Spleen (tissue), 7 donors: ENCODE measurements around the gene CDKN1A.

Experiments
- POLR2A ChIP-seq, 3 donors: fragments of 450-650 bp; IDR thresholded peaks; one replicate each; pipeline ENCODE4 v1.5.1; 2017; ENCODE audit warnings: antibody characterized with exemption in 3 of 3, mild to moderate bottlenecking in 1 of 3
- TF ChIP-seq, protein P1 (sequence below), 11 experiments: fragments of 200-600 bp in 7 of 11; fragments of 450-650 bp in 4 of 11; sonication (generic) in 4 of 11; IDR thresholded peaks in 8 of 11; conservative IDR thresholded peaks in 3 of 11; 1 replicate in 7 of 11; 2 replicates in 4 of 11; pipeline versions ENCODE4 v1.4.0 to v1.8.0; 2016 to 2021; ENCODE audit warnings: antibody characterized with exemption in 11 of 11, inconsistent platforms in 4 of 11, mild to moderate bottlenecking in 1 of 11
- donor health status: DM: no; HTN: no; CAD: no; lungs with moderate emphysema.
- donor health status: DM: no; HTN: no; CAD: no.
- donor health status: DM: no; HTN: no; CAD: no.

DNA sequence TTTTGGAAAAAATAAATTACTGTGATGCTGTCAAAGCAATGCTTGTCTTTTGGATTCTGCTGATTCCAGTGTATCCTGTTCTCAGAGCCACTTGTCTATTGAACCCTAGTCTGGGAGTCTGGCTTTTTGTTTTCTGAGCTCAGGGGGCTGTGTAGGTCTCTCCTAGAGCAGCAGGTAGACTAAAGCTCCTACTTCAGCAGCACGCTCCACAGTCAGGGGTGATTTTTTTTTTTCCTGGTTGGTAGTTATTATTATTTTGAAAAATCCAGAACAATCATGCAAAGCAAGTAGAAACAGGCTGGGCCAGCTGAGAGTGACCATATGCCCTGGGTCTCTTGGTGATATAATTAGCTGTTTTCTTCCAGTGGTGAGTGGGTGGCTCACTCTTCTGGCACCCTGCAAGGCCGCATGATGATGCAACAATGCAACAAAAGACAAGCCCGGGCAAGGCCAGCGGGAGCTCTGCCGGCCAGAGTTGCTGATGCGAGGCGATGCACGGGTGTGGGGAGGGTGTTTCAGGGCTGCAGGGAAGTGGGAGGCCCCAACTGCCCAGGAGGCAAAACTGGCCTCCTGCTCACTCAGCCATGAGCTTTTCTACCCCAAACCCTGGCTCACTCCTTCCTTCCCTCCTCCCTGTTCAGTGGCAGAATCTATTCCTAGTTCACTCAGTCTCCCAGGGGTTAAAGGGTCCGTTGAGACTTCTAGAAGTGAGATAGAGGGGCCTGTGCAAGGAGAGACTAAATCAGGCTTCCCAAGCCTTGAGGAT, 11.5 kb upstream of the CDKN1A start:
- TF ChIP-seq, protein P1, sequence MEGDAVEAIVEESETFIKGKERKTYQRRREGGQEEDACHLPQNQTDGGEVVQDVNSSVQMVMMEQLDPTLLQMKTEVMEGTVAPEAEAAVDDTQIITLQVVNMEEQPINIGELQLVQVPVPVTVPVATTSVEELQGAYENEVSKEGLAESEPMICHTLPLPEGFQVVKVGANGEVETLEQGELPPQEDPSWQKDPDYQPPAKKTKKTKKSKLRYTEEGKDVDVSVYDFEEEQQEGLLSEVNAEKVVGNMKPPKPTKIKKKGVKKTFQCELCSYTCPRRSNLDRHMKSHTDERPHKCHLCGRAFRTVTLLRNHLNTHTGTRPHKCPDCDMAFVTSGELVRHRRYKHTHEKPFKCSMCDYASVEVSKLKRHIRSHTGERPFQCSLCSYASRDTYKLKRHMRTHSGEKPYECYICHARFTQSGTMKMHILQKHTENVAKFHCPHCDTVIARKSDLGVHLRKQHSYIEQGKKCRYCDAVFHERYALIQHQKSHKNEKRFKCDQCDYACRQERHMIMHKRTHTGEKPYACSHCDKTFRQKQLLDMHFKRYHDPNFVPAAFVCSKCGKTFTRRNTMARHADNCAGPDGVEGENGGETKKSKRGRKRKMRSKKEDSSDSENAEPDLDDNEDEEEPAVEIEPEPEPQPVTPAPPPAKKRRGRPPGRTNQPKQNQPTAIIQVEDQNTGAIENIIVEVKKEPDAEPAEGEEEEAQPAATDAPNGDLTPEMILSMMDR (IDR thresholded peaks at IDR 0.05 in 8 of 11, conservative IDR thresholded peaks at IDR 0.05 in 3 of 11): no peak
- no peak for TF ChIP-seq POLR2A (IDR thresholded peaks at IDR 0.05)
